Hematopoietic multipotent progenitor cell treated with erythropoietin and hydrocortisone succinate and interleukin-3 and kit ligand, for 4 days (in vitro differentiated cells): ENCODE measurements around the gene PTH2R.
"Not testable (repeated sequence)": the region's sequence is repeated elsewhere in the genome, so short reads cannot be mapped to it uniquely, and the experiment has no call there.

Source experiments
- DNase-seq: peaks from one replicate; pipeline ENCODE4 v3.0.0-alpha.2; 2015

PTH2R gene, protein sequence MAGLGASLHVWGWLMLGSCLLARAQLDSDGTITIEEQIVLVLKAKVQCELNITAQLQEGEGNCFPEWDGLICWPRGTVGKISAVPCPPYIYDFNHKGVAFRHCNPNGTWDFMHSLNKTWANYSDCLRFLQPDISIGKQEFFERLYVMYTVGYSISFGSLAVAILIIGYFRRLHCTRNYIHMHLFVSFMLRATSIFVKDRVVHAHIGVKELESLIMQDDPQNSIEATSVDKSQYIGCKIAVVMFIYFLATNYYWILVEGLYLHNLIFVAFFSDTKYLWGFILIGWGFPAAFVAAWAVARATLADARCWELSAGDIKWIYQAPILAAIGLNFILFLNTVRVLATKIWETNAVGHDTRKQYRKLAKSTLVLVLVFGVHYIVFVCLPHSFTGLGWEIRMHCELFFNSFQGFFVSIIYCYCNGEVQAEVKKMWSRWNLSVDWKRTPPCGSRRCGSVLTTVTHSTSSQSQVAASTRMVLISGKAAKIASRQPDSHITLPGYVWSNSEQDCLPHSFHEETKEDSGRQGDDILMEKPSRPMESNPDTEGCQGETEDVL

GRCh38 chr2:208406474-208407451 lies at the start of gene PTH2R:
Gene PTH2R, plus strand, starts transcription at chr2:208406792. Its CDS starts 252 bp downstream, at chr2:208407044.
- peak; percentile 57 for DNase-seq

DNA sequence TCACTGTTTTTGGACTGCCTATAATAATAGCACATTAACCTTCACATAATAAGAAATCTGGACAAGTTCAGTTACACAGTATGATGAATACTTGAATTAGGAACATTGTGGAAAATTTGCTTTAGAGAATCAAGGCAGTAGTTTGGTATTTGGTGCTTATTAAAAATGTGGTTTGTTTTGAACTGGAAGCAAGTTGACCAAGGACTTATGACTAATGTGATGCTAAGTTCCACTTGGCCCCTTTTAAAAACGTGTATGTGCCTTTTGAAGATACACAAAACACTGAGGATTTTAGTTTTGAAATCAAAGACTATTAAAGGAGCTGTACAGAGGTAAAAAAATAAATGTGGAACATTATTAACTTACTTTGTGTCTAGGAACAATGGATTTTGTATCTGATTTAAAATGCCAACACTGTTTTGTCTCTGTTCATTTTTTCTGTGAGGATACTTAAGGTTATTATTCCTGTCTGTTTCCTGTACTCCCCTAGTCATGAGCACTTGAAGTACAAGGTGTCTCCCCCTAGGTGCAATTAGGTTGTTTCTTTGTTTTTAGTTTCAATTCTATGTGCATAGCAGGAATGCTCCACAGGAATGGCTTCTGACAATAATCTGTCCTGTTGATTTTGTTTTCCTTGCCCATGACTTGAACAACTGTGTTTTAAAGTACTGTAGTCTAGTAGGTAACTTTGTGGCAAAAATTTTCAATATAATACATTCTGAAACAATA lies 49.6 kb upstream of the PTH2R start:
- DNase-seq: no peak

- DNase-seq: no peak
Measured at GRCh38 chr2:208358758-208359631, 47.6 kb upstream of the PTH2R start.

GRCh38 chr2:208359632-208359986 lies 47.0 kb upstream of the PTH2R start:
- DNase-seq: peak; percentile 59

GRCh38 chr2:208360259-208361076 lies 46.1 kb upstream of the PTH2R start:
- no peak for DNase-seq

DNA sequence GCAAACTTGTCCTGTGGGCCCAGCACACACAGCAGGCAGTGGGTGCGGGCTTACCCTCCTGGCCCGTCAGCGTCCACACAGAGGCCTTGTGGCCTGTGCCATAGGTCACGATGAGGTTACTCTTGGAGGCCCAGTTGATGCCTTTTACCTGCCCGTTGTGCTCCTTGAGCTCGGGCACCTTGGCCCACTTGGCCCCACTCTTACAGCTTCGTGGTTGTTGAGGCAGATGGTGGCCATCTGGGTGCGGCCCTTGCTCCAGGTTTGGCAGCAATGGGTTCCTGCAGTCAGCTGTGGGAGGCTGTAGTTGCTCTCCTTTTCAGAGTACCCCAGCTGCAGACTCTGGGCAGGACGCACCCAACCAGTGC lies 45.5 kb upstream of the PTH2R start:
- no peak for DNase-seq

GRCh38 chr2:208363485-208363884 lies 43.1 kb upstream of the PTH2R start:
- peak; percentile 80 for DNase-seq

- peak; percentile 54 for DNase-seq
Measured at GRCh38 chr2:208366215-208367127, 40.1 kb upstream of the PTH2R start.

GRCh38 chr2:208369091-208369490 lies 37.5 kb upstream of the PTH2R start:
- DNase-seq: no peak

DNA sequence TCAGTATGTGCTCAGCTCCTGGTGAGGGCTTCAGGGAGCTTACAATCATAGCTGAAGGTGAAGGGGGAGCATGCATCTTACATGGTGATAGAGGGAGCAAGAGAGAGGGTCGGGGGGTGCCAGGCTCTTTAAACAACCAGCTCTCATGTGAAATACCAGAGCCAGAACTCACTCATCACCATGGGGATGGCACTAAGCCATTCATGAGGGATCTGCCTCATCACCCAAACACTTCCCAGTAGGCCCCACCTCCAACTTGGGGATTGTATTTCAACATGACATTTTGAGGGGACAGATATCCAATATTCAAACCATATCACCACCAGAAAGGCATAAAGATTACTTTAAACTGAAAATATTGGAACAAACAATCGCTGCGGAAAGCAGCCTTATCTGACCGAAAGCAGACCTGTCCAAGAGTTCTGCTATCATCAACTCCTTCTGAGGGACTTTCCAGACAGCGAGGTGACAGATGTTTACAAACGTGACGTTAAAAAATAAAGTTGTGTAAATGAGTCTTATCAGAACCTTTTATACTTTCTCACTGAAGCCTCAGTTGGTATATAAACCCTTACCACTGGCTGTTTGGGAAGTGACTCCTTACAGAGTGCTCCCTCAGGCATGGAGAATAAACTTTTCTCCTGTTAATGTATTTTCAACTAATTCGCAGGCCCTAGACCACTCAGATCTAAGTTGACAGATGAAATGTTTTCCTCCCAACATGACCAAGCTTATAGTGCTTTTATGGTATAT lies 35.5 kb upstream of the PTH2R start:
- DNase-seq: peak; percentile 58

GRCh38 chr2:208371634-208371935 lies 35.0 kb upstream of the PTH2R start:
- no peak for DNase-seq

DNA sequence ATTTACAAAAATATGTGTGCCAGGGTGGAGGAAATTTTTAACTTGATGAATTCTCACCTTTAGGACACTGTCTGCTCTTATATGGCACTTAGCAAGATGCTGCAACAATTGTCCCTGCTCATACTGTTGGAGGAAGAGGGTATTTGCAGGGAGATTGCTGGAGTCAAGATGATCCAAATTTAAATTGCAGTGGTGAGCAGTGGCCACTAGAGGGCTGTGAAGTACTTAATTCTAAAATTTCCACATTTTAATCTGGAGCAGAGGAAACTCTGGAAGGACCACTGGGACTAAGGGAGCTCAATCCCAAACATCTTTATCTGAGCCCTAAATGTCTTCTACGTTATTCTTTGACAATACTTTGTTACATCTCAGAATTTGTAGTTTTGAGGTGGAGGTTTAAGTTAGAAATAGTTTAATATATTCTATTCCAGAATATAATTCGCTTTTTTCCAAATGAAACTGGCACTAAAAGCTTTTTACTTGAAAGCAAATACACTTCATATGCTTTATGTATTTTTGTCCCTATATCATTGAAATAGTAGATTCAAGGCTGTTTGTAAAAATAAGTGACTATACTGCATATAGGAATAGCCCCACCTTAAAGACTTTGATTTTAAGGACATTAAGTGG lies 33.0 kb upstream of the PTH2R start:
- peak; percentile 73 for DNase-seq

GRCh38 chr2:208375491-208376068 lies 31.0 kb upstream of the PTH2R start:
- DNase-seq: no peak

DNA sequence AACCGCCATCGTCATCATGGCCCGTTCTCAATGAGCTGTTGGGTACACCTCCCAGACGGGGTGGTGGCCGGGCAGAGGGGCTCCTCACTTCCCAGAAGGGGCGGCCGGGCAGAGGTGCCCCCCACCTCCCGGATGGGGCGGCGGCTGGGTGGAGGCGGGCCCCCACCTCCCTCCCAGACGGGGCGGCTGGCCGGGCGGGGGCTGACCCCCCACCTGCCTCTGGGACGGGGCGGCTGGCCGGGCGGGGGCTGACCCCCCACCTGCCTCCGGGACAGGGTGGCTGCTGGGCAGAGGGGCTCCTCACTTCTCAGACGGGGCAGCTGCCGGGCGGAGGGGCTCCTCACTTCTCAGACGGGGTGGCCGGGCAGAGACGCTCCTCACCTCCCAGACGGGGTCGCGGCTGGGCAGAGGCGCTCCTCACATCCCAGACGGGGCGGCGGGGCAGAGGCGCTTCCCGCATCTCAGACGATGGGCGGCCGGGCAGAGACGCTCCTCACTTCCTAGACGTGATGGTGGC lies 29.2 kb upstream of the PTH2R start:
- not testable (repeated sequence) for DNase-seq

DNA sequence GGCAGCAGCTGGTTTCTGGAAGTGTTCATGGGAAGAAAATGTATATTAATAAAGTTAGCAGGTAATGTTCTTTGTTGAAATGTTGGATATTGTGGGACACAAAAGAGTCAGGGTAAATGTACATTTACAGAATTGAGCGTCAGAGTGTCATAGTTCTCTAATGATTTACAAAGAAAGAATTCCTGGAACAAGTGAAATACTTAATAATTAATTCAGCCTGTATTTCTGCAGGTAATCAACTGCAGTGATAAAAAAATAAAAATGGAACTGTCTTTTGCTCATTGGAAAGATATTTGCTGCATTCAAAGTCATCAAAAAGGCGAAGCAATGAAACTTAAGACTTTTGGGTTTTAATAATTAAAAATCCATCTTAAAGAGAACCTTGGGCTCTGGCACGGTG lies 27.4 kb upstream of the PTH2R start:
- no peak for DNase-seq

DNA sequence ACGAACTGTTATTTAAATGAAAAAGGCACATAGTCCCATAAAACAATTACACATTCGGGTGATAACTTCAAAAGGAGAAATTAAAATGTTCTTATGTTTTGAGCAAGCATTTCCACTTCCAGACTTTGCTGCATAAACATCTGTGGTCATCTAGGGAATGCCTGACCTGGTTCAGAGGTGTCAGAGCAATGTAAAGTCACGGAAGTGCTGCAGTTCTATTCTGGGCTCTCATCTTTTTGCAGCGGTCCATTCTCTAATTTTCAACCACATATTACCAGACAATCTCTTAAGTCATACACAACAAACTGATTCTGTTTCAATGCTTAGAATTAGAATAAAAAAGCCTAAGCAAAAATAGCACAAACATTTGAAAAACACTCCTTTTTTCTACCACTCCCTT lies 22.0 kb upstream of the PTH2R start:
- DNase-seq: no peak

DNA sequence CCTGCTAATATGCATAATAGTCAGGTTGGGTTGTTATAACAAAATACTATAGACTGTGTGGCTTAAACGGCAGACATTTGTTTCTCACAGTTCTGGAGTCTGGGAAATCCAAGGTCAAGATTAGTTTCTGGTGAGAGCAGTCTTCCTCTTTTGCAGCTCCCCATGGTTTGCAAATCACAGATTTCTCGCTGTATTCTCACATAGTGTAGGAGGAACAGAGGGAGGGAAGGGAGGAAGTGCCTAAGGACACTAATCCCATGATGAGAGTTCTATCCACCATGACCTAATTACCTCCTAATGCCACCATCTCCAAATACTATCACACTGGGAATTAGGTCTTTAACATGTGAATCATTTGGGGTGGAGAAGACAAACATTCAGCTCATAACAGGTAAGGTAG lies 20.1 kb upstream of the PTH2R start:
- DNase-seq: no peak

GRCh38 chr2:208389940-208390339 lies 16.7 kb upstream of the PTH2R start:
- no peak for DNase-seq
